Occipital lobe (tissue), 2 donors: ENCODE measurements around the gene MSH4. TPM values are rescaled to one million over a fixed set of nuclear protein-coding genes. Genes with fewer than 3 reads are reported as not detected.
"Not testable (repeated sequence)": the region's sequence is repeated elsewhere in the genome, so short reads cannot be mapped to it uniquely, and the experiment has no call there.

Experiments used
- DNase-seq: peaks from one replicate; lab custom pipeline; 2025; lab: John Stamatoyannopoulos, UW
- total RNA-seq: library from RNA; depleted of rRNA; stranded (reverse); fragments of >200 nt; gene quantifications from one replicate; pipeline ENCODE4 v1.2.3, GENCODE V29; 2014

MSH4 gene
- total RNA-seq, 1 donor from 2014 or later: 1.6 TPM

GRCh38 chr1:75795703-75796193 is 934 bp upstream of the MSH4 start:
- DNase-seq: no peak

- no peak for DNase-seq
Observed at GRCh38 chr1:75797273-75797588, 549 bp downstream of the MSH4 start.

GRCh38 chr1:75797606-75798216 is 1.0 kb downstream of the MSH4 start:
- no peak for DNase-seq

GRCh38 chr1:75801480-75801879 is 4.8 kb downstream of the MSH4 start:
- DNase-seq: not testable (repeated sequence)

- DNase-seq: no peak
Observed at GRCh38 chr1:75808921-75809320, 12.2 kb downstream of the MSH4 start.

- not testable (repeated sequence) for DNase-seq
Observed at GRCh38 chr1:75810113-75810512, 13.4 kb downstream of the MSH4 start.

GRCh38 chr1:75811211-75811981 is 14.7 kb downstream of the MSH4 start:
- DNase-seq: no peak

- no peak for DNase-seq
Observed at GRCh38 chr1:75812065-75812464, 15.4 kb downstream of the MSH4 start.

GRCh38 chr1:75823596-75823995 is 26.9 kb downstream of the MSH4 start:
- not testable (repeated sequence) for DNase-seq

GRCh38 chr1:75836528-75837100 is 39.9 kb downstream of the MSH4 start:
- no peak for DNase-seq

GRCh38 chr1:75838079-75838478 is 41.4 kb downstream of the MSH4 start:
- DNase-seq: no peak

GRCh38 chr1:75841421-75841820 is 44.7 kb downstream of the MSH4 start:
- DNase-seq: no peak

GRCh38 chr1:75845576-75845975 is 48.9 kb downstream of the MSH4 start:
- no peak for DNase-seq

- no peak for DNase-seq
Observed at GRCh38 chr1:75855010-75855409, 58.3 kb downstream of the MSH4 start.

- DNase-seq: no peak
Observed at GRCh38 chr1:75855734-75856133, 59.1 kb downstream of the MSH4 start.

GRCh38 chr1:75861831-75862230 is 65.1 kb downstream of the MSH4 start:
- DNase-seq: no peak

- no peak for DNase-seq
Observed at GRCh38 chr1:75870951-75871350, 74.3 kb downstream of the MSH4 start.

- no peak for DNase-seq
Observed at GRCh38 chr1:75879985-75880384, 83.3 kb downstream of the MSH4 start.

GRCh38 chr1:75884437-75884836 is 87.8 kb downstream of the MSH4 start:
- DNase-seq: no peak

GRCh38 chr1:75901371-75901770 is 104.7 kb downstream of the MSH4 start:
- no peak for DNase-seq

- DNase-seq: no peak
Observed at GRCh38 chr1:75908717-75909152, 112.1 kb downstream of the MSH4 start.

- DNase-seq: no peak
Observed at GRCh38 chr1:75916834-75917233, 120.2 kb downstream of the MSH4 start.

GRCh38 chr1:75922698-75923097 is 126.0 kb downstream of the MSH4 start:
- DNase-seq: no peak
